Lower lobe of right lung (tissue), 2 donors: ENCODE data around the gene ANKRD11. TPM values are rescaled to one million over a fixed set of nuclear protein-coding genes. Genes with fewer than 3 reads are reported as not detected.
A peak's percentile ranks its signal among the peaks of the same experiment; 100 is the strongest.
"Not testable (repeated sequence)": the region's sequence is repeated elsewhere in the genome, so short reads cannot be mapped to it uniquely, and the experiment has no call there.

ENCODE experiments used
- ATAC-seq, 2 donors: fragments of 200-7000 bp; cut with Tn5 transposase; one replicate each; pipeline ENCODE4 v1.9.1; 2020 to 2022; ENCODE audit warnings: mild to moderate bottlenecking in 2 of 2, moderate library complexity in 2 of 2
- DNase-seq: peaks from one replicate; pipeline ENCODE4 v3.0.0-alpha.2; 2020
- H3K27ac ChIP-seq: fragments of 200-600 bp; one replicate; pipeline ENCODE4 v1.8.0; 2022
- H3K27me3 ChIP-seq: fragments of 200-600 bp; one replicate; pipeline ENCODE4 v1.8.0; 2022; ENCODE audit warnings: low read depth
- H3K36me3 ChIP-seq: fragments of 200-600 bp; one replicate; pipeline ENCODE4 v1.8.0; 2022; ENCODE audit warnings: mild to moderate bottlenecking
- H3K4me1 ChIP-seq: fragments of 200-600 bp; one replicate; pipeline ENCODE4 v1.8.0; 2022
- H3K4me3 ChIP-seq: fragments of 200-600 bp; one replicate; pipeline ENCODE4 v1.8.0; 2022; ENCODE audit warnings: mild to moderate bottlenecking
- H3K9me3 ChIP-seq: fragments of 200-600 bp; one replicate; pipeline ENCODE4 v1.8.0; 2022
- CTCF ChIP-seq: fragments of 200-600 bp; IDR thresholded peaks from one replicate; pipeline ENCODE4 v1.8.0; 2022; ENCODE audit warnings: antibody characterized with exemption, mild to moderate bottlenecking
- intact Hi-C: fragments of 100-400 bp; cut with DNase I; formaldehyde crosslinking; loops from one replicate; pipeline ENCODE4 v1.11.0; 2022
- total RNA-seq: library from RNA; stranded (reverse); fragmentation: NEBNext Ultra II Directional; extraction: Animal tissue kit (Norgen Biotek cat#: 25700); gene quantifications from one replicate; pipeline ENCODE4 v1.2.1, GENCODE V29; 2021
- donor health status: DM: no; HTN: yes; CAD: no; lungs with severe emphysema.

ANKRD11 gene
- total RNA-seq, 1 donor from 2014 or later = 127 TPM

- ATAC-seq (peak; percentile 15 to 68), DNase-seq (no peak)
- peaks cover 45% of the 10 kb centered on the region for H3K4me1 ChIP-seq
- H3K27ac ChIP-seq = no peak overlapping the region
- H3K9me3 ChIP-seq = no peaks in the 10 kb centered on the region
- no peaks in the 10 kb centered on the region for H3K36me3 ChIP-seq
- no peak for TF ChIP-seq CTCF
- H3K27me3 ChIP-seq = no peaks in the 10 kb centered on the region
- no peak overlapping the region for H3K4me3 ChIP-seq
- intact Hi-C loops = no loop called here
These were observed 66.6 kb downstream of the ANKRD11 start for GRCh38 chr16:89423681-89424260.

GRCh38 chr16:89422905-89423630 is 67.3 kb downstream of the ANKRD11 start:
- Histone ChIP-seq H3K36me3 (no peaks in the 10 kb centered on the region), H3K4me1 (peaks cover 45% of the 10 kb centered on the region), H3K9me3 (no peaks in the 10 kb centered on the region), H3K27me3 (no peaks in the 10 kb centered on the region), H3K4me3 (no peak overlapping the region), H3K27ac (no peak overlapping the region)
- ATAC-seq (peak; percentile 45 to 62), DNase-seq (no peak)
- no peak for TF ChIP-seq CTCF
- intact Hi-C loops = no loop called here

GRCh38 chr16:89422527-89422904 is 67.8 kb downstream of the ANKRD11 start:
- Histone ChIP-seq H3K36me3 (peaks cover 5% of the 10 kb centered on the region), H3K27ac (no peak overlapping the region), H3K4me3 (no peak overlapping the region), H3K4me1 (peaks cover 45% of the 10 kb centered on the region), H3K27me3 (no peaks in the 10 kb centered on the region), H3K9me3 (no peaks in the 10 kb centered on the region)
- DNase-seq (no peak), ATAC-seq (peak; percentile 20 to 31)
- intact Hi-C loops = no loop called here
- no peak for TF ChIP-seq CTCF

- intact Hi-C loops = not testable (repeated sequence)
These were observed 69.1 kb downstream of the ANKRD11 start for GRCh38 chr16:89421300-89421699.

GRCh38 chr16:89420204-89420603 is 70.2 kb downstream of the ANKRD11 start:
- DNase-seq (no peak), ATAC-seq (no peak)
- no peak for TF ChIP-seq CTCF

More at GRCh38 chr16:89421300-89421699, 69.1 kb downstream of the ANKRD11 start:
- peaks cover 45% of the 10 kb centered on the region for H3K4me1 ChIP-seq
- not testable (repeated sequence) for H3K27me3 ChIP-seq, H3K36me3 ChIP-seq, H3K9me3 ChIP-seq, DNase-seq, ATAC-seq, H3K4me3 ChIP-seq, H3K27ac ChIP-seq

GRCh38 chr16:89418352-89418751 is 72.0 kb downstream of the ANKRD11 start:
- Histone ChIP-seq H3K27me3 (no peaks in the 10 kb centered on the region), H3K36me3 (peaks cover 9% of the 10 kb centered on the region), H3K4me1 (peaks cover 35% of the 10 kb centered on the region), H3K9me3 (no peaks in the 10 kb centered on the region), H3K4me3 (no peak overlapping the region), H3K27ac (no peak overlapping the region)
- no peak for ATAC-seq
- intact Hi-C loops = no loop called here
- TF ChIP-seq CTCF = no peak
- no peak for DNase-seq

More at GRCh38 chr16:89420204-89420603, 70.2 kb downstream of the ANKRD11 start:
- Histone ChIP-seq H3K27ac (no peak overlapping the region), H3K4me1 (peaks cover 34% of the 10 kb centered on the region), H3K27me3 (no peaks in the 10 kb centered on the region), H3K4me3 (no peak overlapping the region), H3K9me3 (no peaks in the 10 kb centered on the region), H3K36me3 (peaks cover 9% of the 10 kb centered on the region)
- intact Hi-C loops = no loop called here
